ENCODE data around the gene FHOD1. TPM values are rescaled to one million over a fixed set of nuclear protein-coding genes. Genes with fewer than 3 reads are reported as not detected.

Gene FHOD1
- total RNA-seq, 1 donor from 2014 or later: 50.4 TPM

GRCh38 chr16:67245674-67246080, 1.6 kb downstream of the FHOD1 start:
- Mint-ChIP-seq H3K36me3 (ENCODE audit: low read depth) (peaks cover 1% of the 10 kb centered on the region), H3K27ac (peak overlapping the region; percentile 12), H3K9me3 (no peaks in the 10 kb centered on the region), H3K4me1 (peaks cover 50% of the 10 kb centered on the region), H3K27me3 (peaks cover 2% of the 10 kb centered on the region), H3K4me3 (peak overlapping the region; percentile 85)
- DNase-seq (no peak), ATAC-seq (ENCODE audit: low read depth) (no peak)
- CTCF ChIA-PET: interaction anchor here (0.6 to 3.1 kb wide), 6 partner anchors 15 to 882 kb away, joined by 3 to 12 read pairs (median 3); partner anchors contain the start of genes ATP6V0D1 and TMEM208
- intact Hi-C loops (cut with micrococcal nuclease): loop anchor here (2.0 to 10.0 kb wide), 7 partner anchors 33 to 839 kb away; partner anchors contain the start of genes ACD, CBFB, CENPT and E2F4
- TF ChIP-seq CTCF (IDR thresholded peaks at IDR 0.05): no peak
- POLR2A ChIA-PET: interaction anchor here (0.6 to 7.7 kb wide), 6 partner anchors 12 to 791 kb away, joined by 3 to 120 read pairs (median 5); partner anchors contain the start of genes FBXL8, TMEM208 and TRADD

GRCh38 chr16:67245186-67245585, 2.1 kb downstream of the FHOD1 start:
- Mint-ChIP-seq H3K4me3 (peak overlapping the region; percentile 82), H3K27me3 (peaks cover 2% of the 10 kb centered on the region), H3K9me3 (no peaks in the 10 kb centered on the region), H3K27ac (peak overlapping the region; percentile 92), H3K36me3 (ENCODE audit: low read depth) (peaks cover 1% of the 10 kb centered on the region), H3K4me1 (peaks cover 49% of the 10 kb centered on the region)
- intact Hi-C loops (cut with micrococcal nuclease): loop anchor here (2.0 to 10.0 kb wide), 5 partner anchors 34 to 602 kb away; partner anchors contain the start of genes ACD, CENPT, E2F4 and NUTF2
- CTCF ChIA-PET: interaction anchor here (0.6 to 3.1 kb wide), 5 partner anchors 18 to 882 kb away, joined by 3 to 12 read pairs (median 3); partner anchors contain the start of gene TMEM208
- TF ChIP-seq CTCF (IDR thresholded peaks at IDR 0.05): no peak
- no peak for DNase-seq
- ATAC-seq (ENCODE audit: low read depth): no peak
- POLR2A ChIA-PET: interaction anchor here (0.6 to 7.7 kb wide), 6 partner anchors 12 to 791 kb away, joined by 3 to 120 read pairs (median 6); partner anchors contain the start of genes FBXL8, TMEM208 and TRADD

- H3K27me3 Mint-ChIP-seq: peaks cover 1% of the 10 kb centered on the region
- intact Hi-C loops (cut with micrococcal nuclease): loop anchor here (1.0 to 10.0 kb wide), 7 partner anchors 17 to 602 kb away; partner anchors contain the start of genes ACD, CENPT, E2F4 and FBXL8
- DNase-seq (peak; percentile 69), ATAC-seq (ENCODE audit: low read depth) (peak; percentile 73)
- H3K27ac Mint-ChIP-seq: peak overlapping the region; percentile 92
- ChIA-PET POLR2A (interaction anchor here (0.6 to 7.7 kb wide), 20 partner anchors 9 to 792 kb away, joined by 3 to 120 read pairs (median 4); partner anchors contain the start of genes ATP6V0D1, E2F4, ELMO3 and FBXL8), CTCF (interaction anchor here (0.6 to 1.3 kb wide), 6 partner anchors 12 to 291 kb away, joined by 3 to 9 read pairs (median 3); partner anchors contain the start of gene TMEM208)
- peak overlapping the region; percentile 82 for H3K4me3 Mint-ChIP-seq
- no peaks in the 10 kb centered on the region for H3K9me3 Mint-ChIP-seq
- H3K36me3 Mint-ChIP-seq (ENCODE audit: low read depth): peaks cover 1% of the 10 kb centered on the region
- TF ChIP-seq CTCF (IDR thresholded peaks at IDR 0.05): no peak
- H3K4me1 Mint-ChIP-seq: peaks cover 44% of the 10 kb centered on the region
Observed at GRCh38 chr16:67244387-67245185, 2.7 kb downstream of the FHOD1 start.

DNA sequence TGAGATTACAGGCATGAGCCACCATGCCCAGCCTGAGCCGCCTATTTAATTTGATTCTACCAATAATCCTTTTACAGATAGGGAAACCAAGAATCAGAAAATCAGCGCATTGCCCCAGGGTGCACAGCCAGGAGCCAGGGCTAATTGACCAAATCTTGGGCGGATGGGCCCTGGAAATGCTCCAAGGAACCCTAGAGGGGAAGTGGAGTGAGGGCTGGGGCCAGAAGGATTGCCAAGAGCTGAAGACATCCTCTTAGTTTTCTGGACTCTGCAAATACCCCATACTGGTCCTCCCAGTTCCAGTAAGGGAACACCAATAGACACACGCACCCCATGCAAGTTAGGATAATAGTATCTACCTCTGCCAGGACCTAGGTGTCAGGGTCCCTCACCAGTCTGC, 3.8 kb downstream of the FHOD1 start:
- ATAC-seq (ENCODE audit: low read depth) (no peak), DNase-seq (no peak)
- H3K4me1 Mint-ChIP-seq: peaks cover 38% of the 10 kb centered on the region
- CTCF ChIA-PET: interaction anchor here (0.9 to 1.3 kb wide), 2 partner anchors 16 to 18 kb away, joined by 3 to 9 read pairs; partner anchors contain the start of gene TMEM208
- intact Hi-C loops (cut with micrococcal nuclease): loop anchor here (10.0 kb wide), 1 partner anchor 561 kb away; the partner anchor contains the start of genes RANBP10 and TSNAXIP1
- H3K27me3 Mint-ChIP-seq: no peaks in the 10 kb centered on the region
- POLR2A ChIA-PET: interaction anchor here (0.9 to 7.7 kb wide), 6 partner anchors 12 to 245 kb away, joined by 3 to 120 read pairs (median 6); partner anchors contain the start of genes ELMO3, PLEKHG4 and TMEM208
- no peaks in the 10 kb centered on the region for H3K9me3 Mint-ChIP-seq
- peak overlapping the region; percentile 92 for H3K27ac Mint-ChIP-seq
- TF ChIP-seq CTCF (IDR thresholded peaks at IDR 0.05): no peak
- peaks cover 8% of the 10 kb centered on the region for H3K36me3 Mint-ChIP-seq (ENCODE audit: low read depth)
- no peak overlapping the region for H3K4me3 Mint-ChIP-seq

Data from activated B cell treated with CpG ODN at 0.5 μM for 24 hours (primary cell).